OCI-LY3 (cell line): Measurements from ENCODE around the gene CABLES1.

Experiments used
- H2AFZ ChIP-seq: fragments of 200-600, 300-600 bp; shearing (Covaris generic); 2 replicates; pipeline ENCODE4 v1.6.0; 2014; ENCODE audit warnings: antibody characterized with exemption, low read depth, low read length
- H3K27ac ChIP-seq: fragments of 200-600, 300-600 bp; sonication (generic); 2 replicates; pipeline ENCODE4 v1.5.1; 2014; ENCODE audit warnings: mild to moderate bottlenecking, low read length, moderate library complexity, mixed read lengths
- H3K27me3 ChIP-seq: fragments of 200-600, 300-600 bp; sonication (generic); 2 replicates; pipeline ENCODE4 v1.6.1; 2014; ENCODE audit warnings: low read depth, low read length, mixed read lengths
- H3K36me3 ChIP-seq: fragments of 200-600, 300-600 bp; sonication (generic); replicated peaks from 2 replicates; pipeline ENCODE3; 2014; ENCODE audit warnings: low read depth, low read length, mixed read lengths
- H3K4me1 ChIP-seq: fragments of 300-600, 200-600 bp; sonication (generic); 2 replicates; pipeline ENCODE4 v1.6.1; 2014; ENCODE audit warnings: low read length, mixed read lengths
- H3K4me2 ChIP-seq: fragments of 200-600, 300-600 bp; sonication (generic); 2 replicates; pipeline ENCODE4 v1.6.1; 2014; ENCODE audit warnings: low read length, mixed read lengths
- H3K4me3 ChIP-seq: fragments of 300-600, 200-600 bp; sonication (generic); 2 replicates; pipeline ENCODE4 v1.5.1; 2014; ENCODE audit warnings: antibody characterized with exemption, mild to moderate bottlenecking, low read length, moderate library complexity
- H3K79me2 ChIP-seq: fragments of 300-600, 200-600 bp; shearing (Covaris generic); 2 replicates; pipeline ENCODE4 v1.6.1; 2014; ENCODE audit warnings: mild to moderate bottlenecking, low read length, mixed read lengths
- H3K9ac ChIP-seq: fragments of 300-600, 200-600 bp; shearing (Covaris generic); 2 replicates; pipeline ENCODE4 v1.6.0; 2014; ENCODE audit warnings: mild to moderate bottlenecking, low read length, moderate library complexity
- H3K9me3 ChIP-seq: fragments of 200-600, 300-600 bp; shearing (Covaris generic); 2 replicates; pipeline ENCODE4 v1.6.1; 2014; ENCODE audit warnings: low read length, mixed read lengths; ENCODE audit not compliant: insufficient read depth
- H4K20me1 ChIP-seq: fragments of 200-600, 300-600 bp; sonication (generic); 2 replicates; pipeline ENCODE4 v1.6.1; 2016; ENCODE audit warnings: low read length, mixed read lengths; ENCODE audit not compliant: insufficient read depth
- CTCF ChIP-seq: fragments of 200-600, 300-600 bp; sonication (generic); IDR thresholded peaks from 2 replicates; pipeline ENCODE4 v1.5.1; 2014; ENCODE audit warnings: antibody characterized with exemption, low read length, low read depth
- EZH2phosphoT487 ChIP-seq: fragments of 200-600 bp; shearing (Covaris generic); IDR thresholded peaks from 2 replicates; pipeline ENCODE4 v1.6.1; 2018; ENCODE audit warnings: antibody characterized with exemption, mixed run types, low read depth

CABLES1 gene

GRCh38 chr18:23209031-23209430 lies 73.7 kb downstream of the CABLES1 start:
- H3K79me2 ChIP-seq = no peaks in the 10 kb centered on the region
- no peak overlapping the region for H2AFZ ChIP-seq
- peaks cover 9% of the 10 kb centered on the region for H3K4me1 ChIP-seq
- H3K9ac ChIP-seq = no peak overlapping the region
- H3K27ac ChIP-seq = no peak overlapping the region
- H3K27me3 ChIP-seq = no peaks in the 10 kb centered on the region
- no peaks in the 10 kb centered on the region for H4K20me1 ChIP-seq
- H3K9me3 ChIP-seq = peaks cover 2% of the 10 kb centered on the region; the same call in 1 of the 2 replicates
- H3K36me3 ChIP-seq = peaks cover 43% of the 10 kb centered on the region
- H3K4me2 ChIP-seq = no peak overlapping the region
- TF ChIP-seq CTCF (no peak), EZH2phosphoT487 (no peak)
- H3K4me3 ChIP-seq = no peak overlapping the region

- H3K79me2 ChIP-seq = no peaks in the 10 kb centered on the region
- no peaks in the 10 kb centered on the region for H3K27me3 ChIP-seq
- no peak overlapping the region for H3K4me3 ChIP-seq
- H3K27ac ChIP-seq = no peak overlapping the region
- H4K20me1 ChIP-seq = no peaks in the 10 kb centered on the region
- H3K4me2 ChIP-seq = no peak overlapping the region
- peaks cover 1% of the 10 kb centered on the region for H3K4me1 ChIP-seq
- no peak overlapping the region for H2AFZ ChIP-seq
- no peak for TF ChIP-seq CTCF
- TF ChIP-seq EZH2phosphoT487 = no peak
- H3K36me3 ChIP-seq = peaks cover 47% of the 10 kb centered on the region
- H3K9ac ChIP-seq = no peak overlapping the region
- no peaks in the 10 kb centered on the region for H3K9me3 ChIP-seq
Measured at GRCh38 chr18:23209796-23210195, 74.5 kb downstream of the CABLES1 start.

- no peak overlapping the region for H3K4me3 ChIP-seq
- peaks cover 49% of the 10 kb centered on the region for H3K36me3 ChIP-seq
- no peak overlapping the region for H2AFZ ChIP-seq
- H3K4me1 ChIP-seq = no peaks in the 10 kb centered on the region
- no peak overlapping the region for H3K9ac ChIP-seq
- H4K20me1 ChIP-seq = no peaks in the 10 kb centered on the region
- H3K79me2 ChIP-seq = no peaks in the 10 kb centered on the region
- no peaks in the 10 kb centered on the region for H3K27me3 ChIP-seq
- H3K9me3 ChIP-seq = no peaks in the 10 kb centered on the region
- H3K4me2 ChIP-seq = no peak overlapping the region
- no peak overlapping the region for H3K27ac ChIP-seq
- TF ChIP-seq CTCF = no peak
- TF ChIP-seq EZH2phosphoT487 = no peak
Measured at GRCh38 chr18:23210526-23210925, 75.2 kb downstream of the CABLES1 start.

GRCh38 chr18:23211146-23211545 lies 75.9 kb downstream of the CABLES1 start:
- Histone ChIP-seq H3K27ac (no peak overlapping the region), H2AFZ (no peak overlapping the region), H3K36me3 (peaks cover 48% of the 10 kb centered on the region), H3K9ac (no peak overlapping the region), H3K4me3 (no peak overlapping the region), H3K27me3 (no peaks in the 10 kb centered on the region), H3K4me2 (no peak overlapping the region), H3K79me2 (no peaks in the 10 kb centered on the region), H3K4me1 (no peaks in the 10 kb centered on the region), H3K9me3 (no peaks in the 10 kb centered on the region), H4K20me1 (no peaks in the 10 kb centered on the region)
- TF ChIP-seq CTCF (no peak), EZH2phosphoT487 (no peak)
